Measurements from ENCODE around the gene MYOD1.
A peak's percentile ranks its signal among the peaks of the same experiment; 100 is the strongest.

The MYOD1 gene

GRCh38 chr11:17734986-17735817, 15.8 kb downstream of the MYOD1 start:
- DNase-seq (ENCODE audit: low spot score): peak; percentile 15

GRCh38 chr11:17735818-17736578, 16.6 kb downstream of the MYOD1 start:
- no peak for DNase-seq (ENCODE audit: low spot score)

GRCh38 chr11:17736579-17736893, 17.2 kb downstream of the MYOD1 start:
- no peak for DNase-seq (ENCODE audit: low spot score)

- DNase-seq (ENCODE audit: low spot score): no peak
Measured at GRCh38 chr11:17736930-17737817, 17.8 kb downstream of the MYOD1 start.

- no peak for DNase-seq (ENCODE audit: low spot score)
Measured at GRCh38 chr11:17738151-17738973, 19.0 kb downstream of the MYOD1 start.

- no peak for DNase-seq (ENCODE audit: low spot score)
Measured at GRCh38 chr11:17739945-17740338, 20.6 kb downstream of the MYOD1 start.

GRCh38 chr11:17740649-17741235, 21.4 kb downstream of the MYOD1 start:
- DNase-seq (ENCODE audit: low spot score): no peak

- no peak for DNase-seq (ENCODE audit: low spot score)
Measured at GRCh38 chr11:17741487-17741886, 22.1 kb downstream of the MYOD1 start.

- no peak for DNase-seq (ENCODE audit: low spot score)
Measured at GRCh38 chr11:17742019-17742418, 22.6 kb downstream of the MYOD1 start.

GRCh38 chr11:17743026-17743807, 23.8 kb downstream of the MYOD1 start:
- no peak for DNase-seq (ENCODE audit: low spot score)

GRCh38 chr11:17743808-17744119, 24.4 kb downstream of the MYOD1 start:
- no peak for DNase-seq (ENCODE audit: low spot score)

GRCh38 chr11:17744151-17744940, 25.0 kb downstream of the MYOD1 start:
- no peak for DNase-seq (ENCODE audit: low spot score)

- no peak for DNase-seq (ENCODE audit: low spot score)
Measured at GRCh38 chr11:17745023-17745772, 25.8 kb downstream of the MYOD1 start.

GRCh38 chr11:17746096-17746495, 26.7 kb downstream of the MYOD1 start:
- DNase-seq (ENCODE audit: low spot score): no peak

GRCh38 chr11:17747131-17747955, 28.0 kb downstream of the MYOD1 start:
- DNase-seq (ENCODE audit: low spot score): no peak

- no peak for DNase-seq (ENCODE audit: low spot score)
Measured at GRCh38 chr11:17748044-17748443, 28.7 kb downstream of the MYOD1 start.

GRCh38 chr11:17748761-17749721, 29.7 kb downstream of the MYOD1 start:
- DNase-seq (ENCODE audit: low spot score): no peak

Data from pons (tissue), 1 donor.